ENCODE data around the gene CCDC51.

- TF ChIP-seq RCOR1 (IDR thresholded peaks at IDR 0.05; ENCODE audit: low read length) (no peak), SIN3A (IDR thresholded peaks at IDR 0.05; ENCODE audit: borderline replicate concordance, low read depth, low read length) (no peak), RFX5 (IDR thresholded peaks at IDR 0.05; ENCODE audit: low read length) (no peak)
Observed at GRCh38 chr3:48402907-48403306, 37.0 kb downstream of the CCDC51 start.
